G401 (cell line): Measurements from ENCODE around the gene TPK1. TPM values are rescaled to one million over a fixed set of nuclear protein-coding genes. Genes with fewer than 3 reads are reported as not detected.
A peak's percentile ranks its signal among the peaks of the same experiment; 100 is the strongest.

Source experiments
- DNase-seq: peaks from one replicate; pipeline ENCODE4 v3.0.0-alpha.2; 2015; ENCODE audit warnings: low spot score
- in situ Hi-C: cut with HindIII; loops from 2 replicates; pipeline ENCODE4 v1.10.0; 2016; ENCODE audit warnings: low sequenced_read_pairs, mixed read lengths
- total RNA-seq: library from RNA; depleted of rRNA; stranded (reverse); fragments of >200 nt; shearing (Covaris generic); gene quantifications from 2 replicates; pipeline ENCODE4 v1.2.3, GENCODE V29; 2014

The TPK1 gene
- total RNA-seq, 1 experiment from 2014 or later = 1.6 TPM

- DNase-seq = no peak
- in situ Hi-C loops = no loop called here
Measured at GRCh38 chr7:144517749-144518148, 318.1 kb downstream of the TPK1 start.

GRCh38 chr7:144516729-144517525 lies 318.9 kb downstream of the TPK1 start:
- in situ Hi-C loops = no loop called here
- no peak for DNase-seq

GRCh38 chr7:144513334-144513733 lies 322.5 kb downstream of the TPK1 start:
- peak; percentile 43 for DNase-seq
- in situ Hi-C loops = no loop called here

DNA sequence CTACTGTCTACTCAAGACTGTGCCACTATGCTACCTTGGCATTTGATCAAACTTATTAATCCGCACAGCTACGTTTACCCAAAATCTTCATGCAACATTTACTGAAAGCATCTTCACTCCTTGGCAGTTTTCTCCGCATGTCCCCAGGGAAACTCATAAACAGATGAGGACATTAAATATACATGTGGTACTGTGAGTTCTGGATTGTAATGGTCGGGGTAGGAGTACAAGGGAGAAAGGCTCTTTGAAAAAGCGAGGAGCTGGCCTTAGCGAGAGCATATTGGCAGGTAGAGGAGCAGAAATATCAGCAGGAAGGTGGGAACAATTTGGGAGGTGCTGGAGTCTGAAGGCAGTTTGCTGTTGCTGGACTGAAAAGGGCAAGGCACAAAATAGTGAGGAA lies 325.2 kb downstream of the TPK1 start:
- in situ Hi-C loops = no loop called here
- DNase-seq = no peak

DNA sequence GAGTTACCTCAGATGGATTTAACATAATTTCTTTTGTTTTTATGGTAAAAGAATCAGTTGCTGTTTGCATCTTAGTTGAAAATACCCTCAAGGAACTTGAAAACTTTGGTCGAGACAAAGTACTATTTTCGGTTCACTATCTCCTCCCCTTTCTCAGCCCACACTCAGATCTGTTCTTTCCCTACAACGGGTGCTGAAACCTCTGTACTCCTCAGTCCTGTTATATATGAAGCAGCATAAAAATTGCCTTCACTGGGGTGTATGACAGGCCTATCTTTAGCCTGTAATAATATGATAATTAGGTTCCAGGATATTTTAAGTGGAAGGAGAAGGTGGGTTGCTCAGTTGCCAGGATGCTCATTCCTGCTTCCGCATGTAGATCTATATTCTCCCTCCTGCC lies 327.2 kb downstream of the TPK1 start:
- in situ Hi-C loops = no loop called here
- DNase-seq = no peak

DNA sequence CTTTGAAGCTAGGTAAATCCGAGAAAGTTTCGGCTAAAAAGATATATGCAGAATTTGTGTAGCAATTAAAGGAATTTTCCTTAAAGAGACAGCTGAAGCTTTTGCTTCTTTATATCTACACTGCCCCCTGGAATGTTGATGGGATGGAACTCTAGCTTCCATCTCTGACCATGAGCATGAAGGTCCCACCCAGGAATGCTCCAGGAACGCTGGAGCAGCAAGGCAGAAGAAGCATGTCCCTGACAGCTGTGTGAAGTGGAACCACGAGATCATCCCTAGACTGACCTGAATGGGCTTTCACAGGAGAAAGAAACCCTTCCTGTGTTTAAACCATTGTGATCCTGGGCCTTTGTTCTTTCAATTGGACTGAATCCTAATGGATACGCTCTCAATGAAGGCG lies 332.6 kb downstream of the TPK1 start:
- no peak for DNase-seq
- in situ Hi-C loops = no loop called here

DNA sequence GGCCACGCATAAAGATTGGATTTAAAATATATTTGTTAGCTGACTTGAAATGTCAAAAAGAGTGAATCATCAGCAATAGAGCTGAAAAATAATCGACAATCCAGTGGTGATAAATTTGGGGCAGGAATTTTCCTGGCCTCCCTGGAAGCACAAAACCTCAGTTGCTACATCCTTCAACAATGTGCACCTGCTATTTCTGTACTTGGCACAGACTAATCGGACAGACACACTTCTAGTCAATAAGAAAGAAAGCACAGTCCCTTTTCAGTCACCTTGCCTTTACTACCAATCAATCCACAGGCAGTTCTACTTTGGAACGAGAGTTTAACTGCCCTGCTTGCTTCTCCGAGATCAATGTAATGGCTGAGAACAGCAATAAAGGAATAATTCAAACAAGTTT lies 335.6 kb downstream of the TPK1 start:
- DNase-seq = no peak
- in situ Hi-C loops = no loop called here

GRCh38 chr7:144497282-144497681 lies 338.6 kb downstream of the TPK1 start:
- in situ Hi-C loops = no loop called here

DNA sequence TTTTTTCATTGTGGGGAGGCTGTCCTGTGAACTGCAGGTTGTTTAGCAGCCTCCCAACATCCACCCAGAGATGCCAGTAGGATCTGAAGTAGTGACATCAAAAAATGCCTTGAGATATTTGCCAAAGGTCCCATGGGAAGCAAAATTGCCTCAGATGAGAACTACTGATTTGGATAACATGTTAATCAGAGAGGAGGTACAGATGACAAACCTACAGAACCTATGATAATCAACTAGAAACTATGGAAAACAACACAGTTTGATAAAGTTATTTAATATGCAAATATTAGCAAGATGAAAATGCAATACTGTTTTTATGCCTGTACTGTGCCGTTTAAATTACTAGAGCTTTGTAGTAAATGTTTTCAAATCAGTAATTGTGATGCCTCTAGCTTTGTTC lies 341.5 kb downstream of the TPK1 start:
- in situ Hi-C loops = no loop called here
- DNase-seq = no peak

More at GRCh38 chr7:144497282-144497681, 338.6 kb downstream of the TPK1 start:
- no peak for DNase-seq

- DNase-seq = peak; percentile 33
- in situ Hi-C loops = no loop called here
Measured at GRCh38 chr7:144489504-144489903, 346.3 kb downstream of the TPK1 start.

GRCh38 chr7:144488977-144489376 lies 346.9 kb downstream of the TPK1 start:
- in situ Hi-C loops = no loop called here
- no peak for DNase-seq

DNA sequence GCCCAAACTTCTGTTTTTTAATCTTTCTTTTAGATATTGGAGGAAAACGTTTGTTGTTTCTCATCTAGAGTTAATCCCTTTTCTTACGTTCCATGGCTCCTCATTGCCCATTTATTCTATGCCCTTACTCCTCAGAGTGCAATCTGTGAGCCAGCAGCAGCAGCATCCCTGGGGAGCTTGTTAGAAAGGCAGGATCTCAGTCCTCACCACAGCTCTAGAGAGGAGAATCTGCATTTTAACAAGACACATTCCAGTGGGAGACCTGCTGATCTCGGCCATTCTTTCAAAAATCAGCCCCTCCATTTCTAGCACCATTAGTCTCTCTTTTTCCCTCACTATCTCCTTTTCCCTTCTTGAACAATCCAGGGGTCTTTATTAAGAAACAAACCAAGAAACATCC lies 348.0 kb downstream of the TPK1 start:
- DNase-seq = no peak
- in situ Hi-C loops = no loop called here

DNA sequence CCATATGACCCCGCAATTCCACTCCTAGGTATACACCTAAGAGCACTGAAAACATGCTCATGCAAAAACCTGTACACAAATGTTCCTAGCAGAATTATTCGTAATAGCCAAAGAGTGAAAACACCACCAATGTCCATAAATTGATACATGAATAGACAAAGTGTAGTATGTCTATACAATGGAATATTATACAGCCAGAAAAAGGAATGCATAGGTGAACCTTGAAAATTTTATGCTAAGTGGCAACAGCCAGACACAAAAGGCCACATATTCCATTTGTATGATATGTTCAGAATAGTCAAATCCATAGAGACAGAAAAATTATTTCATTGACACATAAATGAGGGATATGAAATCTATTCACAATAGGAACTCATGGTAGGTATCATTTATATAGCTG lies 351.4 kb downstream of the TPK1 start:
- DNase-seq = no peak
- in situ Hi-C loops = no loop called here

DNA sequence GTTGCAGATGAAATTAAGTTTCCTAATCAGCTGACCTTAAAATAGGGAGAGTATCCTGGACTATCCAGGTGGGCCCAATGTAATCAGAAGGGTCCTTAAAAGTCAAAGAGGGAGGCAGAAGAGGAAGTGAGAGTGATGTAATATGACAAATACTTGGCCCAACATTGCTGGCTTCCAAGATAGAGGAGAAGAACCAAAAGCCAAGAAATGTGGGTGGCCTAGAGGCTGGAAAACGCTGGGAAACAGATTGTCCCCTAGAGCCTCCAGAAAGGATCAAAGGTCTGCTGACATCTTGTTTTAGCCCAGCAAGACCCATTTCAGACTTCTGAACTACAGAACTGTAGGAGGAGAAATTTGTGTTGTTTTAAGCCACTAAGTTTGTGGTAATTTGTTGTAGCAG lies 352.7 kb downstream of the TPK1 start:
- in situ Hi-C loops = no loop called here
- DNase-seq = no peak

- DNase-seq = no peak
- in situ Hi-C loops = no loop called here
Measured at GRCh38 chr7:144481833-144482232, 354.0 kb downstream of the TPK1 start.

GRCh38 chr7:144477348-144477747 lies 358.5 kb downstream of the TPK1 start:
- in situ Hi-C loops = no loop called here

GRCh38 chr7:144474800-144475615 lies 360.8 kb downstream of the TPK1 start:
- DNase-seq = no peak
- in situ Hi-C loops = no loop called here

More at GRCh38 chr7:144477348-144477747, 358.5 kb downstream of the TPK1 start:
- DNase-seq = no peak

DNA sequence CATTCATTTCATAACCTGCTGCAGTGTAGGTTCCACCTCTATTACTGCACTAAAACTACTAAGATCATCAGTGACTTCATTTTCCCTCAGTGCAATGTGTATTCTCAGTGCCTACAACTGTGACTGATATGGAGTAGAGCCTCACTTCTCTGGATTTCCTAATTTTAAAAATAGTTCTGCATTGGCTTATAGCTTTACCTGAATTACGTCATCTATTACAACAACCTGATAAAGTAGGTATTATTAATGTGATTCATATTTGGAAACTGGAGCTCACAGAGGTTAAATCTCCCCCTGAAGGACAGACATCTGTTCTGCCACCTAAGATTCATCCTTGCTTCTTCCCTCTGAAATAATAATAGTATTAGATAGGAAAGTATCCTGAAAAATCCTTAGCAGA lies 361.5 kb downstream of the TPK1 start:
- no peak for DNase-seq
- in situ Hi-C loops = no loop called here

GRCh38 chr7:144473908-144474307 lies 361.9 kb downstream of the TPK1 start:
- in situ Hi-C loops = no loop called here
- no peak for DNase-seq

DNA sequence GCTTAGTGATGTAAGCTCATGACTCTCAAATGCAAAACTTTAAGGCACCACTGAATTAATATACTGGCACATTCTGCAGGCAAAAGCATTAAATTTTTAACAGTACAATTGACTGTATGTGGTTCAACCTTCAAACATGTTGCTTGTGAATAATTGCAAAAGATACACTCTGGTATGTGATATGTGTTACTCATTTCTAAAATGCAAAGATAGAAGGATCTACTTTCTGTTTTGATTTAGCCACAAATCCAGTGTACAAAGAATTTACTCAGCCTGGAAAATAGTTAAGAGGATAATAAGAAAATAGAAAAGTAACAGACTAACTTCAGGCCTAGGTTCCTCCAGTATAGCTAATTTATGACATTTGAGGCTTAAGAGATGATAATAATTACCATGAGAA lies 365.8 kb downstream of the TPK1 start:
- DNase-seq = no peak
- in situ Hi-C loops = no loop called here
